ENCODE data around the gene SLC19A1.

Gene SLC19A1

GRCh38 chr21:45581322-45581712 lies 39.1 kb upstream of the SLC19A1 start:
- H3K4me3 ChIP-seq (ENCODE audit: low read length): no peak overlapping the region
- H3K27me3 ChIP-seq (ENCODE audit: control insufficient read depth, insufficient read depth, low read length): no peaks in the 10 kb centered on the region
- H3K9ac ChIP-seq (ENCODE audit: low read length): no peak overlapping the region
- no peaks in the 10 kb centered on the region for H3K36me3 ChIP-seq (ENCODE audit: control insufficient read depth, insufficient read depth, low read length)
- H3K4me1 ChIP-seq (ENCODE audit: control insufficient read depth, insufficient read depth, low read length): no peaks in the 10 kb centered on the region
- no peak overlapping the region for H3K27ac ChIP-seq (ENCODE audit: low read depth, low read length)

GRCh38 chr21:45580576-45581321 lies 38.5 kb upstream of the SLC19A1 start:
- H3K27ac ChIP-seq (ENCODE audit: low read depth, low read length): no peak overlapping the region
- no peak overlapping the region for H3K4me3 ChIP-seq (ENCODE audit: low read length)
- no peaks in the 10 kb centered on the region for H3K4me1 ChIP-seq (ENCODE audit: control insufficient read depth, insufficient read depth, low read length)
- H3K9ac ChIP-seq (ENCODE audit: low read length): no peak overlapping the region
- H3K27me3 ChIP-seq (ENCODE audit: control insufficient read depth, insufficient read depth, low read length): no peaks in the 10 kb centered on the region
- no peaks in the 10 kb centered on the region for H3K36me3 ChIP-seq (ENCODE audit: control insufficient read depth, insufficient read depth, low read length)

GRCh38 chr21:45580181-45580575 lies 37.9 kb upstream of the SLC19A1 start:
- Histone ChIP-seq H3K9ac (ENCODE audit: low read length) (no peak overlapping the region), H3K4me3 (ENCODE audit: low read length) (no peak overlapping the region), H3K4me1 (ENCODE audit: control insufficient read depth, insufficient read depth, low read length) (no peaks in the 10 kb centered on the region), H3K36me3 (ENCODE audit: control insufficient read depth, insufficient read depth, low read length) (no peaks in the 10 kb centered on the region), H3K27me3 (ENCODE audit: control insufficient read depth, insufficient read depth, low read length) (no peaks in the 10 kb centered on the region), H3K27ac (ENCODE audit: low read depth, low read length) (no peak overlapping the region)

- Histone ChIP-seq H3K9ac (ENCODE audit: low read length) (no peak overlapping the region), H3K27me3 (ENCODE audit: control insufficient read depth, insufficient read depth, low read length) (no peaks in the 10 kb centered on the region), H3K4me3 (ENCODE audit: low read length) (no peak overlapping the region), H3K36me3 (ENCODE audit: control insufficient read depth, insufficient read depth, low read length) (no peaks in the 10 kb centered on the region), H3K4me1 (ENCODE audit: control insufficient read depth, insufficient read depth, low read length) (no peaks in the 10 kb centered on the region), H3K27ac (ENCODE audit: low read depth, low read length) (no peak overlapping the region)
Measured at GRCh38 chr21:45579383-45580180, 37.3 kb upstream of the SLC19A1 start.

GRCh38 chr21:45578811-45579381 lies 36.7 kb upstream of the SLC19A1 start:
- Histone ChIP-seq H3K36me3 (ENCODE audit: control insufficient read depth, insufficient read depth, low read length) (no peaks in the 10 kb centered on the region), H3K9ac (ENCODE audit: low read length) (no peak overlapping the region), H3K4me1 (ENCODE audit: control insufficient read depth, insufficient read depth, low read length) (no peaks in the 10 kb centered on the region), H3K27me3 (ENCODE audit: control insufficient read depth, insufficient read depth, low read length) (no peaks in the 10 kb centered on the region), H3K27ac (ENCODE audit: low read depth, low read length) (no peak overlapping the region), H3K4me3 (ENCODE audit: low read length) (no peak overlapping the region)

GRCh38 chr21:45578176-45578801 lies 36.0 kb upstream of the SLC19A1 start:
- no peak overlapping the region for H3K9ac ChIP-seq (ENCODE audit: low read length)
- no peak overlapping the region for H3K4me3 ChIP-seq (ENCODE audit: low read length)
- H3K36me3 ChIP-seq (ENCODE audit: control insufficient read depth, insufficient read depth, low read length): no peaks in the 10 kb centered on the region
- H3K27ac ChIP-seq (ENCODE audit: low read depth, low read length): no peak overlapping the region
- peaks cover 2% of the 10 kb centered on the region for H3K4me1 ChIP-seq (ENCODE audit: control insufficient read depth, insufficient read depth, low read length)
- H3K27me3 ChIP-seq (ENCODE audit: control insufficient read depth, insufficient read depth, low read length): no peaks in the 10 kb centered on the region

- no peaks in the 10 kb centered on the region for H3K36me3 ChIP-seq (ENCODE audit: control insufficient read depth, insufficient read depth, low read length)
- no peaks in the 10 kb centered on the region for H3K27me3 ChIP-seq (ENCODE audit: control insufficient read depth, insufficient read depth, low read length)
- no peak overlapping the region for H3K27ac ChIP-seq (ENCODE audit: low read depth, low read length)
- H3K4me1 ChIP-seq (ENCODE audit: control insufficient read depth, insufficient read depth, low read length): peaks cover 4% of the 10 kb centered on the region
- H3K9ac ChIP-seq (ENCODE audit: low read length): no peak overlapping the region
- H3K4me3 ChIP-seq (ENCODE audit: low read length): no peak overlapping the region
Measured at GRCh38 chr21:45577801-45578175, 35.5 kb upstream of the SLC19A1 start.

GRCh38 chr21:45576838-45577737 lies 34.8 kb upstream of the SLC19A1 start:
- H3K36me3 ChIP-seq (ENCODE audit: control insufficient read depth, insufficient read depth, low read length): no peaks in the 10 kb centered on the region
- H3K27me3 ChIP-seq (ENCODE audit: control insufficient read depth, insufficient read depth, low read length): no peaks in the 10 kb centered on the region
- H3K4me1 ChIP-seq (ENCODE audit: control insufficient read depth, insufficient read depth, low read length): peaks cover 4% of the 10 kb centered on the region
- H3K27ac ChIP-seq (ENCODE audit: low read depth, low read length): no peak overlapping the region
- no peak overlapping the region for H3K4me3 ChIP-seq (ENCODE audit: low read length)
- no peak overlapping the region for H3K9ac ChIP-seq (ENCODE audit: low read length)

- Histone ChIP-seq H3K4me3 (ENCODE audit: low read length) (no peak overlapping the region), H3K27ac (ENCODE audit: low read depth, low read length) (no peak overlapping the region), H3K9ac (ENCODE audit: low read length) (no peak overlapping the region), H3K4me1 (ENCODE audit: control insufficient read depth, insufficient read depth, low read length) (peaks cover 9% of the 10 kb centered on the region), H3K27me3 (ENCODE audit: control insufficient read depth, insufficient read depth, low read length) (no peaks in the 10 kb centered on the region), H3K36me3 (ENCODE audit: control insufficient read depth, insufficient read depth, low read length) (no peaks in the 10 kb centered on the region)
Measured at GRCh38 chr21:45575993-45576837, 34.0 kb upstream of the SLC19A1 start.

GRCh38 chr21:45575304-45575992 lies 33.2 kb upstream of the SLC19A1 start:
- H3K27me3 ChIP-seq (ENCODE audit: control insufficient read depth, insufficient read depth, low read length): no peaks in the 10 kb centered on the region
- H3K36me3 ChIP-seq (ENCODE audit: control insufficient read depth, insufficient read depth, low read length): no peaks in the 10 kb centered on the region
- no peak overlapping the region for H3K27ac ChIP-seq (ENCODE audit: low read depth, low read length)
- no peak overlapping the region for H3K9ac ChIP-seq (ENCODE audit: low read length)
- peaks cover 15% of the 10 kb centered on the region for H3K4me1 ChIP-seq (ENCODE audit: control insufficient read depth, insufficient read depth, low read length)
- no peak overlapping the region for H3K4me3 ChIP-seq (ENCODE audit: low read length)

GRCh38 chr21:45574691-45575090 lies 32.5 kb upstream of the SLC19A1 start:
- Histone ChIP-seq H3K4me1 (ENCODE audit: control insufficient read depth, insufficient read depth, low read length) (peaks cover 19% of the 10 kb centered on the region), H3K9ac (ENCODE audit: low read length) (no peak overlapping the region), H3K27me3 (ENCODE audit: control insufficient read depth, insufficient read depth, low read length) (no peaks in the 10 kb centered on the region), H3K27ac (ENCODE audit: low read depth, low read length) (no peak overlapping the region), H3K36me3 (ENCODE audit: control insufficient read depth, insufficient read depth, low read length) (no peaks in the 10 kb centered on the region), H3K4me3 (ENCODE audit: low read length) (no peak overlapping the region)
